NCI-H2171 treated with DMSO at 0.1 percent for 48 hours (cell line): Measurements from ENCODE around the gene EEF1B2.
"Not testable (repeated sequence)": the region's sequence is repeated elsewhere in the genome, so short reads cannot be mapped to it uniquely, and the experiment has no call there.

ENCODE experiments used
- DNase-seq: peaks from one replicate; lab custom pipeline; 2025; lab: John Stamatoyannopoulos, UW

EEF1B2 gene

GRCh38 chr2:206159346-206160124, at the start of gene EEF1B2, which contains the start of gene NDUFS1:
TSS of gene EEF1B2 (plus strand) at chr2:206159895. CDS start at chr2:206159980, 85 bp downstream.
TSS of gene NDUFS1 (minus strand) at chr2:206159444. CDS start at chr2:206153678, 5,766 bp downstream.
- DNase-seq = peak; percentile 97

DNA sequence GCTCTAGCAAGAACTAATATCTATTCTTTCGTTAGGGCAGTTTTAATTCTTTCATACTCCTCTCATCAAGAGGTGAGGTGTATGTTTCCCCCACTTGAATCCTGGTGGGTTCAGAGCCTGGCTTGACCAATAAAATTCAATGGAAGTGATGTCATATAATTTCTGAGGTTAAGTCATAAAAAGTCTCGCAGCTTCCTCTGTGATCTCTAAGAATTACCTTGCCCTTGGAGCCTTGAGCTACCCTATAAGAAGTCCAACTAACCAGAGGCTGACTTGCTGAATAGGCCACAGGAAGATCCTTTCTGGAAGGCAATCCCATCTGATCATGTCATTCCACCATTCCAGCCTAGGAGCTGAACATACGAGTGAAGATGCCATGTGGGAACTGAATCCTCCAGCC, 47.6 kb upstream of the EEF1B2 start:
- no peak for DNase-seq

DNA sequence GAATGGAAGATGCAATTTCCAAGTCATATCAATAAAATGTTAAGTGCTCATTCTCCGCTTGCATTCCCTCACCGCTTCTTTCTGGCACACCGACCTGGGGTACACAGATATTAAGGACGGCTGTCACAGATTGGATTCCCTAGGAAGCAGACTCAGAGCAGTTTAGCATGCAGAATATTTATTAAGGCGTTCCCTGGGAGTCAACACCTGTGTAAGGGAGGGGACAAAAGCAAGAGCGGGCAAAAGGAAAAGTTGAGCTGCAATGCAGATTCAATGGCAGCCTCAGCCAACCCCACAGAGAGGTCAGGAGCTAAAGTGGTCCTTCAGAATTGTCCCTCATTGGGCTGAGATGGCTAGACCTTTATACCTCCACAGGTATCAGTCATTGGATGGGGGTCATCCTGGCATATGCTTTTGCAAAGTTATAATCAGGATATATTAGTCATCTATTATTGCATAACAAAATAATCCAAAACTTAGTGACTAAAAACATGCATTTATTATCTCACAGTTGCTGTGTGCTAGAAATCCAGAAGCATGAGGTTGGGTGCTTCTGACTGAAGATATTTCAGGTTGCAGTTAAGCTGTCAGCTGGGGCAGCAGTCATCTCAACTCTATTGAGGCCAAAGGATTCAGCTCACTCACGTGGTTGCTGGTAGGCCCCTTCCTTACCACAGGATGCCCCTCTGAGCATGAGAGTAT, 46.7 kb upstream of the EEF1B2 start:
- no peak for DNase-seq

DNA sequence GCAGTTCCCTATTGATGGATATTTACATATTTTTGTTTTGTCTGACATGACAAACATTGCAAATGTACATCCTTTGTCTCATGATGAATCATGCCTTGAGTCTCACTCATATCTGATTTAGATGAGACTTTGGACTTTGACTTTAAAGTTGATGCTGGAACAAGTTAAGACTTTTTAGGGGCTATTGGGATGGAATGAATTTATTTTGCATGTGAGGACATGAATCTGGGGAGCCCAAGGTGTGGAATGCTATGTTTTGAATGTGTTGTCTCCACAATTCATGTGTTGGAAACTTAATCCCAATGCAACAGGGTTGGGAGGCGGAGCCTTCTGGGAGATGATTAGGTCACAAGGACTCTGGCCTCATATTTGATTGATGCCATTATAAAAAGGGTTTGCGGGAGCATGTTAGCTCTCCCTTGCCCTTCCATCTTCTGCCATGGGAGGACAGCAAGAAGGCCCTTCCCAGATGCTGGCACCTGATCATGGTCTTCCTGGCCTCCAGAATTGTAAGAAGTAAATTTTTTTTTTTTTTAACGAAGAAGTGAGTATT, 44.6 kb upstream of the EEF1B2 start:
- DNase-seq = no peak

DNA sequence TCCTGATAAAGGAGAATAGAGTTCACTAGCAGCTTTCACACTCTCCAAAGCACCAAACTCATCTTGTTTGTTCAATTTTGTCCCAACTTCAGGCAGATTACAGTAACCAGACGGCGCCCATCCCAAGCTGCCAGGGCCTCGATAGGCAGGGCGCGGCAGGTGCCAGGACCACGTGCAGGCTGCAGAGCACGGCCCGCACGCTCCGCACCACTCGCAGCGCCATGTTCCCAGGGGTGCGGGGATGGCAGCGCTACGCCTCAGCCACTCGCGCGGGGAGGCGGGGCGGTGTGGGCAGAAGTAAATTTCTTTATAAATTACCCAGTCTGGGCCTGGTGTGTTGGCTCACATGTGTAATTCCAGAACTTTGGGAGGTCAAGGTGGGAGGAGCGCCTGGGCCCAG, 43.4 kb upstream of the EEF1B2 start:
- DNase-seq = no peak

- DNase-seq = not testable (repeated sequence)
These were observed 37.1 kb upstream of the EEF1B2 start for GRCh38 chr2:206122569-206122968.

DNA sequence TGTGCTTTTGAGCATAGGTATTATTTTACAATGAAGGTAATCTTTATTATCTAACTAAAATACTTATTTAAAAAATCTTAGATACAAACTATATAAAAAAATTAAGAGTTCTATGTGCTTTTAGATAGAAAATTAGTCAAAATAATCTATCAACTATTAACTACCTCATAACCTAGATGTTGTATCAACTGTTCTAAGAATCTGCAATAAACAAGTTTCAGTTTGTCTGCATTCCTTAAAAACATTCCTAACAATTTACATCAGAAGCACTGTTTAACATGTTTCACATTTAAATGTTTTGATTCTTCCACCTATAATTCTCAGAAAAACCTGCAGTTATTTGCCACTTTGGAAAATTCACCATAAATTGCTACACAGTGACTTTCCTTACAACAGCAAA, 33.8 kb upstream of the EEF1B2 start:
- no peak for DNase-seq

DNA sequence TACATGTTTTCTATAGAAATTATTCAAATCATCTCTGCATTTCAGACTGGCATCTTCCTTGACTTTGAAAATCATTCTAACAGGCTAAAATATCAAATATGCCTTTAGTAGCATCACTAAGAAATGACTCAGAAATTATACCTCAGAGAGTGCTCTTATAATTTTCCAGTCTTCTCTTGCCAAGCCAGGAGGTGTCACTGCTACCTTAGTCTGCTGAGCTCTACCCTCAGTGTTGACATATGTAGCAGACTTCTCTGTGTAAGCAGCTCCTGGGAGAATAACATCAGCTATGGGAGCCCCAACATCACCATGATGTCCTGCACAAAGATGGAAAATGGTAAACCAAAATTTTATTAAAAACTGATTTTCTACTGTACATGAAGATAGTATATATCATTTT, 32.0 kb upstream of the EEF1B2 start:
- peak; percentile 8 for DNase-seq

GRCh38 chr2:206143451-206143850, 16.2 kb upstream of the EEF1B2 start:
- no peak for DNase-seq

GRCh38 chr2:206144383-206144782, 15.3 kb upstream of the EEF1B2 start:
- no peak for DNase-seq

- no peak for DNase-seq
These were observed 14.0 kb upstream of the EEF1B2 start for GRCh38 chr2:206145665-206146064.

DNA sequence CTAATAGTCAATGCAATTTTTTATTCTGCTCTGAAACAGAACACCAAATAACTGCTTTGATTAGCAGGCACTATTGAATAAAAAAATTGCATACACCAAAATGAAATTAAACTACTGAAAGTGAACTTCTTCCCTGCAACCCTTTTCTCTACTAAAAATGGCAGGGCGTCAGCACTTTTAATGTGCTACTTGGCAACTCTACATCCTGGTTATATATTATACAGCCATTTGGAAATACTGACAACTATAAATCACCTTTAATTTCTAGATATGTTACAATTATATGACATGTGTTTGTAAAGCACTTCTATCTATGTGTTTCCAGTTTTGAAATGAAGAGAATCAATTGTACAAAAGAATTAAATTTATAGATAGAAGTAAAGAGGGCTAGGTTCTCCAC, 10.4 kb upstream of the EEF1B2 start:
- DNase-seq = no peak

DNA sequence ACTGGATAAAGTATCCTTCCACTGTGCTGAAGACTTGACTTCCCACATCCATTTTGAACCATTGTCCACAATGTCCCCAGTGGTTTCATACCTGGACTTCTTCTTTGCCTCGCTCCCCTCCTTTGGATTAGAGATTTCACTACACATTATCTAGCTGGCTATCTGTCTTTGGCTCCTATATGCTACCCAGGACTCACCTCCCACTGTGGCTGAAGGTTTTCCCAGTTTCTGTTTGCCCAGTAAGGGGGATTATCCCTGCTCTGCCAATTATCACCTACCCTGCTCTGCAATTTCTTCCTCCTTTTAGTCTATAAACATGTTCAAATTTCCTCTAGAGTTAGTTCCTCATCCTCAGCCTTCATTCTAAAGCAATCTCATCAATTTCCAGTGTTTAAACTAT, 9.5 kb upstream of the EEF1B2 start:
- DNase-seq = no peak

GRCh38 chr2:206150631-206151030, 9.1 kb upstream of the EEF1B2 start:
- DNase-seq = no peak

GRCh38 chr2:206154197-206154596, 5.5 kb upstream of the EEF1B2 start:
- peak; percentile 37 for DNase-seq

DNA sequence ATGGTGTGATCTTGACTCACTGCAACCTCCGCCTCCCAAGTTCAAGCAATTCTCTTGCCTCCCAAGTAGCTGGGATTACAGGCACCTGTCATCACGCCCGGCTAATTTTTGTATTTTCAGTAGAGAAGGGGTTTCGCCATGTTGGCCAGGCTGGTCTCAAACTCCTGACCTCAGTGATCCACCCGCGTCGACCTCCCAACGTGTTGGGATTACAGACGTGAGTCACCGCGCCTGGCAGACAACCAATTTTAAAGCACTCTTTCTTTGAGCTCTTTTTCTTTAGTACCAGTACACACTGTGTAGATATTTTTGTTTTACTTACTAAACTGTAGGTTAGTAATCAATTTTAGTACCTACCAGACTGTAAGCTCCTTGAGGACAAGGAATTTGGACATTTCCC, 2.7 kb upstream of the EEF1B2 start:
- DNase-seq = not testable (repeated sequence)

- no peak for DNase-seq
These were observed 941 bp upstream of the EEF1B2 start for GRCh38 chr2:206158563-206159345.

DNA sequence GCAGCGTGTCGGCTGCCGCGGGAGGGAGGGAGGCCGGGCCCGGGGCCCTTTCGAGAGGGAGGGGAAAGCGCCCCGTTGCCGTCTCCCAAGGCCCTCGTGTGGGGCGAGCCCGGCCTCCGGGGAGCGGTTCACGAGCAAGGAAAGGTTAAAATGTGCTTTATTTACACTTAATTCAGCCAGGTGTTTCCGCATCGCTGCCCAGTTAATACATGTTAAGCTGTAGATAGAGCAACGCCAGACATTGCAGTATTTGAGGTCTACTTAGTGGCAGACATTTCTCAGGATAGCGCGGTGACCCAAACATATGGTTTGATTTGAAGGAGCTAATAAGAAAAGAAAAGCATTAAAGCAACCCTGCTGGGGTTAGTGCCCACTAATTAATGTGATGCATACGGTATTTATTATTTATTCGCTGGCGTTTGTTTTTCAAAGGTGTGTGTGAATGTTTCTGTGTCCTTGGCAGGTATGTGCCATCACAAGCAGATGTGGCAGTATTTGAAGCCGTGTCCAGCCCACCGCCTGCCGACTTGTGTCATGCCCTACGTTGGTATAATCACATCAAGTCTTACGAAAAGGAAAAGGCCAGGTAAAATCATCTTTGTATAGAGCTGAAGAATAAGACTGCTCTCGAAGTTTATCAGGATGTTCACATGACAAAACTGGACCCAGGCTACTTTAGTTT, 571 bp downstream of the EEF1B2 start:
- DNase-seq = no peak

GRCh38 chr2:206160807-206161179, 1.1 kb downstream of the EEF1B2 start:
- DNase-seq = no peak

- not testable (repeated sequence) for DNase-seq
These were observed 2.7 kb downstream of the EEF1B2 start for GRCh38 chr2:206162401-206162800.

- no peak for DNase-seq
These were observed 3.7 kb downstream of the EEF1B2 start for GRCh38 chr2:206163251-206163880.
